GM12873 (cell line): ENCODE results near the gene ARX.

Experiments used
- TF ChIP-seq, protein P1 (sequence below): IDR thresholded peaks from 2 replicates; pipeline ENCODE4 v1.5.1; 2012; ENCODE audit warnings: low read depth, mild to moderate bottlenecking, moderate library complexity, low read length, control low read depth; ENCODE audit not compliant: insufficient read depth; ENCODE audit errors: missing control alignments

ARX gene

DNA sequence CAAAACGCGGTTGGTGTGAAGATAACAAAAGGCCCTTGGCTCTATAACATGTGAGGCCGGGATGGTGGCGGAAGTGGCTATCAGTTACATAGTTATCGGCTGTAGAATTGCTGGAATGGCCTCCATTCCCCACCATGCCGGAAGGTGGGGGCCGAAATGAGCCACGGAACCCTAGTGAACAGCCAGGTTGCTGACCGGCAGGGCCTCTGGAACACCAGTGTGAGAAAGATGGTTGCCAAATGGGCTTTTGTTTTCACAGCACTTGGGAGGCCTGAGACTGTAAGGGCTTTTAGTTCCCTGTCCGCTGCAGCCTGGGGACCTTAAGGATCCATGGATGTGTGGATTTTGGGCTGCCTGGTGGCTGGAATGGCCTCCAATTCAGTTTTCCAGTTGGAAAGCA lies 23.3 kb upstream of the ARX start:
- TF ChIP-seq, protein P1, sequence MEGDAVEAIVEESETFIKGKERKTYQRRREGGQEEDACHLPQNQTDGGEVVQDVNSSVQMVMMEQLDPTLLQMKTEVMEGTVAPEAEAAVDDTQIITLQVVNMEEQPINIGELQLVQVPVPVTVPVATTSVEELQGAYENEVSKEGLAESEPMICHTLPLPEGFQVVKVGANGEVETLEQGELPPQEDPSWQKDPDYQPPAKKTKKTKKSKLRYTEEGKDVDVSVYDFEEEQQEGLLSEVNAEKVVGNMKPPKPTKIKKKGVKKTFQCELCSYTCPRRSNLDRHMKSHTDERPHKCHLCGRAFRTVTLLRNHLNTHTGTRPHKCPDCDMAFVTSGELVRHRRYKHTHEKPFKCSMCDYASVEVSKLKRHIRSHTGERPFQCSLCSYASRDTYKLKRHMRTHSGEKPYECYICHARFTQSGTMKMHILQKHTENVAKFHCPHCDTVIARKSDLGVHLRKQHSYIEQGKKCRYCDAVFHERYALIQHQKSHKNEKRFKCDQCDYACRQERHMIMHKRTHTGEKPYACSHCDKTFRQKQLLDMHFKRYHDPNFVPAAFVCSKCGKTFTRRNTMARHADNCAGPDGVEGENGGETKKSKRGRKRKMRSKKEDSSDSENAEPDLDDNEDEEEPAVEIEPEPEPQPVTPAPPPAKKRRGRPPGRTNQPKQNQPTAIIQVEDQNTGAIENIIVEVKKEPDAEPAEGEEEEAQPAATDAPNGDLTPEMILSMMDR: no peak

DNA sequence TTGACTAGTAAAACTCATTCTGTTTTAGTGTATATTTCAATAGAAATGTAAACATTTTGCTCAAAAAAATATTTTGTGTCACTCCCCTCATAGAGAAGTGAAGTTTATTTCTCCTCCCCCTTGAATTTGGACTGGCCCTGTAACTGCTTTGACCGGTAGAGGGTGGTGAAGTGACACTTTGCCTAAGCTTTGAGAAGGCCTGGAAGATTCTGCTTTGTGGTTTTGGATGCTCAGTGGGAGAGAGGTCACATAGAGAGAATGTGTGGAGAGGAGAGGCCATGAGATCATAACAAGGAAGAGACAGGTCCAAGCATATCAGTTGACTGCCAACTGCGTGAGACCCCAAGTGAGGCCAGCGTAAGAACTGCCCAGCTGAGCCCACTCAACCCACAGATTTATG lies 19.1 kb upstream of the ARX start:
- TF ChIP-seq, protein P1: no peak

DNA sequence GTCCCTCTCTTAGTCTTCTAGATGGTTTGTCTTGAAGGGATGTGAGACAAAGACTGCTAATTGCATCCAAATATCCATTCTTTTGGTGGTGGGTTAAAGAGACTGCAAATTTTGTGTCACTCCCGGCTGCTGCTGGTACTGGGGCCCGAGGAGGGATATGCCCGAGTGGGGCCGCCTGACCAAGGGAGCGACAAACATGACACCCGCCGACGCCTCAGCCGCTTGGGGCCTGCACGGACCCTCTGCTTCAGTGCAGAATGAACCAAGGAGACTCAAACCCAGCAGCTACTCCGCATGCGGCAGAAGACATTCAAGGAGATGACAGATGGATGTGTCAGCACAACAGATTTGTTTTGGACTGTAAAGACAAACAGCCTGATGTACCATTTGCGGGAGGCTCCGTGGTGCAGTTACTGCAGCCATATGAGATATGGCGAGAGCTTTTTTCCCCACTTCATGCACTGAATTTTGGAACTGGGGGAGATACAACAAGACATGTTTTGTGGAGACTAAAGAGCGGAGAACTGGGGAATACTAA lies 13.6 kb upstream of the ARX start:
- TF ChIP-seq, protein P1: no peak

DNA sequence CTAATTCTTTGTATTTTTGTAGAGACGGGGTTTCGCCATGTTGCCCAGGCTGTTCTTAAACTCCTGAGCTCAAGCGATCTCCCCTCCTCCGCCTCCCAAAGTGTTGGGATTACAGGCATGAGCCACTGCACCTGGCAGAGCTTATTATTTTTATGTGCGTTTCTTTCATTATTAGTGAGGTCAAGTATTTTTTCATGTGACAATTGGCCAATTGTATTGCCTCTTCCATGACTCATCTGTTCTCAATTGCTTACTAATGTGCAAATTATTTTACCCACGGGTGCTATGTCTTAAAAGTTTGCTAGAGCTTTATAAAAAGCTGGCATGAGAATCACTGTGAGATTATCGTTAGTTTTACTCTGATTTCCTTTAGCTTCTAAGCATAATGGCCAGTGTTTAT lies 13.0 kb upstream of the ARX start:
- TF ChIP-seq, protein P1: no peak

DNA sequence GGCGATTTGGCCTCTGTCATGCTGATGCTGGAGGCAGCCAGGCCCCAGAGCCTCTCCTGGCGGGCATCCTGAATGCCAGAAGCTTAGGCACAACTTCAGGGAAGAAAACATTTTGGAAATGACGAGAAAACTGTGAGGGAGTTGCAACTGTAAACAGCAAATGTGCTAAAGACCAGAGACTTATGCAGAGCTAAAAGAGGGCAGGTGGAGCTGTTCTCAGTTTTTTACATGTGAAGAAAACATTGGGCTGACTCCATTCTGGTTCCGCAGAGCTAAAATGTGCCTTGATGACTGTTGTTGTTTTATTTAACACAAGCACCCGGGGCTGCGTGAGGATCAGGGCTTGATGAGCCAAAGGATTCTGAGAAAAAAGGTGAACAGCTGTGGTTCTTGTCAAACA lies 10.8 kb upstream of the ARX start:
- TF ChIP-seq, protein P1: no peak

DNA sequence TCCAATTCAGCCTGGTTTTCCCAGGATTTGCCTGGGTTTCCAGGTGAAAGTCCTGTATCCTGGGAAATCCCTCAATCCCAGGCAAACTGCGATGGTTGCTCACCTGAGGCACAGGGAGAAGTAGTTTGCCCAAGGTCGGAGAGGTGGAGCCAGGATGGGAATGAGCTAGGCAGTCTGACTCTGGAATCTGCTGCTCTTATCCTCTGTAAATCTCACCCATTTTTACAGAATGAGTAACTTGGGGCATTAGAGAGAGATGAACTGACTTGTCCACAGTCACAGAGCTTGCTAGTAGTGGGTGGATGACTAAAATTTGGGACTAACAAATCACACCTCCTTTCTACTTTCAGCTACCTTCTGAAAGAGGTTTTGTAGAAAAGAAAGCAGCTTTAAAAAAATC lies 9.8 kb upstream of the ARX start:
- TF ChIP-seq, protein P1: no peak

DNA sequence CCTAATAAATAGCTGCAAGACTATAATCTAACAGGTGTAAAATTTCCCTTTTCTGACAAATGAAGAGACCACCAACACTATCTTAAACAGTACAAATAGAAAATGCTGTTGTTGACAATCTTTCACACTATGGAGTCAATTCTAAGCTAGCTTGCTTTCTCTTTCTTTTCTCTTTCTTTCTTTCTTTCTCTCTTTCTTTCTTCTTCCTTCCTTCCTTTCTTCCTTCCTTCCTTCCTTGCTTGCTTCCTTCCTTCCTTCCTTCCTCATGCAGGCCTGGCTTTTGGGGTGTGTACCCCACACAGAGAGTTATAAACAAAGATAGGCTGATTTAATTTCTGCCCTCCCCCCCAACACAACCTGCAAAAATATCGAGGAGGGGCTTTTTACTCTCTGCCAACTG lies 8.1 kb upstream of the ARX start:
- TF ChIP-seq, protein P1: no peak
